KOPT-K1 (cell line): ENCODE results near the gene CD74.

Source experiments
- H3K27ac ChIP-seq: fragments of 200-600 bp; sonication (generic); 2 replicates; pipeline ENCODE4 v1.5.1; 2016; ENCODE audit warnings: antibody characterized with exemption, mild to moderate bottlenecking, low read depth, low read length; ENCODE audit not compliant: poor library complexity, severe bottlenecking
- H3K36me3 ChIP-seq: fragments of 200-600 bp; sonication (generic); 2 replicates; pipeline ENCODE4 v1.5.1; 2017; ENCODE audit warnings: antibody characterized with exemption, mild to moderate bottlenecking, low read length, moderate library complexity; ENCODE audit not compliant: insufficient read depth
- H3K9me3 ChIP-seq: fragments of 200-600 bp; sonication (generic); 2 replicates; pipeline ENCODE4 v1.5.1; 2017; ENCODE audit warnings: antibody characterized with exemption, low read length, mild to moderate bottlenecking; ENCODE audit not compliant: insufficient read depth, poor library complexity, severe bottlenecking

CD74 gene

GRCh38 chr5:150352244-150353031 lies 60.3 kb downstream of the CD74 start:
- Histone ChIP-seq H3K9me3 (no peaks in the 10 kb centered on the region), H3K36me3 (no peaks in the 10 kb centered on the region), H3K27ac (no peak overlapping the region)
